DMS153 treated with DMSO at 0.1 percent for 48 hours (cell line): ENCODE results near the gene MELTF.
"Not testable (repeated sequence)": the region's sequence is repeated elsewhere in the genome, so short reads cannot be mapped to it uniquely, and the experiment has no call there.

ENCODE experiments used
- DNase-seq: peaks from one replicate; lab custom pipeline; 2025; ENCODE audit not compliant: unreplicated experiment; lab: John Stamatoyannopoulos, UW

Gene MELTF

GRCh38 chr3:197029511-197030167 lies at the start of gene MELTF:
MELTF (minus strand) TSS chr3:197029817; CDS start chr3:197029702, 115 bp downstream.
- peak; percentile 18 for DNase-seq

- DNase-seq, result no peak
These were observed 46.8 kb upstream of the MELTF start for GRCh38 chr3:197076415-197076814.

GRCh38 chr3:197068077-197068476 lies 38.5 kb upstream of the MELTF start:
- DNase-seq, result no peak

GRCh38 chr3:197064771-197065170 lies 35.2 kb upstream of the MELTF start:
- DNase-seq, result no peak

- DNase-seq, result no peak
These were observed 32.8 kb upstream of the MELTF start for GRCh38 chr3:197062446-197062845.

- not testable (repeated sequence) for DNase-seq
These were observed 22.0 kb upstream of the MELTF start for GRCh38 chr3:197051637-197052036.

- DNase-seq, result no peak
These were observed 20.9 kb upstream of the MELTF start for GRCh38 chr3:197050511-197050910.

GRCh38 chr3:197042539-197042938 lies 12.9 kb upstream of the MELTF start:
- no peak for DNase-seq

GRCh38 chr3:197041875-197042488 lies 12.4 kb upstream of the MELTF start:
- DNase-seq, result no peak

- no peak for DNase-seq
These were observed 11.0 kb upstream of the MELTF start for GRCh38 chr3:197040658-197041057.

- no peak for DNase-seq
These were observed 9.3 kb upstream of the MELTF start for GRCh38 chr3:197038679-197039462.

GRCh38 chr3:197035577-197035976 lies 6.0 kb upstream of the MELTF start:
- no peak for DNase-seq

- not testable (repeated sequence) for DNase-seq
These were observed 5.2 kb upstream of the MELTF start for GRCh38 chr3:197034778-197035177.

GRCh38 chr3:197033764-197034163 lies 4.1 kb upstream of the MELTF start:
- not testable (repeated sequence) for DNase-seq

- no peak for DNase-seq
These were observed 2.0 kb upstream of the MELTF start for GRCh38 chr3:197031315-197032285.

GRCh38 chr3:197030379-197031314 lies 1.0 kb upstream of the MELTF start:
- DNase-seq, result no peak

- DNase-seq, result no peak
These were observed 698 bp downstream of the MELTF start for GRCh38 chr3:197028728-197029510.

- no peak for DNase-seq
These were observed 1.5 kb downstream of the MELTF start for GRCh38 chr3:197027896-197028727.
